HEK293 (cell line): ENCODE measurements around the gene PRKAG2.

ENCODE experiments used
- FEZF1 ChIP-seq: fragments of 450-650 bp; formaldehyde crosslinking; IDR thresholded peaks from 2 replicates; pipeline ENCODE4 v1.5.1; 2016; ENCODE audit warnings: missing biosample characterization, missing genetic modification characterization
- SCRT2 ChIP-seq: fragments of 450-650 bp; formaldehyde crosslinking; IDR thresholded peaks from 2 replicates; pipeline ENCODE4 v1.5.1; 2016; ENCODE audit warnings: missing biosample characterization, missing genetic modification characterization
- TRIM28 ChIP-seq: IDR thresholded peaks from 2 replicates; pipeline ENCODE4 v1.6.1; 2011; ENCODE audit warnings: low read length, control low read depth, borderline replicate concordance
- ZIC2 ChIP-seq: fragments of 450-650 bp; formaldehyde crosslinking; IDR thresholded peaks from 2 replicates; pipeline ENCODE4 v1.5.1; 2016; ENCODE audit warnings: missing biosample characterization, missing genetic modification characterization
- ZNF214 ChIP-seq: fragments of 450-650 bp; formaldehyde crosslinking; IDR thresholded peaks from 2 replicates; pipeline ENCODE4 v1.5.1; 2017; ENCODE audit warnings: missing biosample characterization, mild to moderate bottlenecking, missing genetic modification characterization, borderline replicate concordance
- ZNF423 ChIP-seq: fragments of 450-650 bp; formaldehyde crosslinking; IDR thresholded peaks from 2 replicates; pipeline ENCODE4 v1.5.1; 2016; ENCODE audit warnings: missing biosample characterization, missing genetic modification characterization
- ZNF501 ChIP-seq: fragments of 450-650 bp; formaldehyde crosslinking; IDR thresholded peaks from 2 replicates; pipeline ENCODE4 v1.5.1; 2016; ENCODE audit warnings: missing biosample characterization, missing genetic modification characterization
- ZNF549 ChIP-seq: fragments of 450-650 bp; IDR thresholded peaks from 2 replicates; pipeline ENCODE4 v1.5.1; 2018; ENCODE audit warnings: missing biosample characterization, missing genetic modification characterization, mild to moderate bottlenecking, inconsistent platforms, moderate library complexity
- ZNF76 ChIP-seq: fragments of 450-650 bp; formaldehyde crosslinking; IDR thresholded peaks from 2 replicates; pipeline ENCODE4; 2016; ENCODE audit warnings: low read depth, missing biosample characterization, missing genetic modification characterization, borderline replicate concordance
- TF ChIP-seq, protein P1 (sequence below): sonication (generic); formaldehyde crosslinking; IDR thresholded peaks from 2 replicates; pipeline ENCODE4 v1.8.1; 2022; ENCODE audit warnings: mild to moderate bottlenecking, moderate library complexity, missing genetic modification reagents
- TF ChIP-seq, protein P2 (sequence below): fragments of 450-650 bp; formaldehyde crosslinking; IDR thresholded peaks from 2 replicates; pipeline ENCODE4 v1.5.1; 2016; ENCODE audit warnings: missing biosample characterization, missing genetic modification characterization
- TF ChIP-seq, protein P3 (sequence below): fragments of 450-650 bp; formaldehyde crosslinking; IDR thresholded peaks from 2 replicates; pipeline ENCODE4 v1.5.1; 2016; ENCODE audit warnings: missing biosample characterization, missing genetic modification characterization
- TF ChIP-seq, protein P4 (sequence below): fragments of 450-650 bp; formaldehyde crosslinking; IDR thresholded peaks from 2 replicates; pipeline ENCODE4 v1.5.1; 2016; ENCODE audit warnings: missing biosample characterization, missing genetic modification characterization
- TF ChIP-seq, protein P5 (sequence below): fragments of 450-650 bp; formaldehyde crosslinking; IDR thresholded peaks from 2 replicates; pipeline ENCODE4 v1.5.1; 2016; ENCODE audit warnings: missing biosample characterization, missing genetic modification characterization
- TF ChIP-seq, protein P6 (sequence below): fragments of 450-650 bp; formaldehyde crosslinking; IDR thresholded peaks from 2 replicates; pipeline ENCODE4 v1.5.1; 2016; ENCODE audit warnings: missing biosample characterization, missing genetic modification characterization
- TF ChIP-seq, protein P7 (sequence below): fragments of 450-650 bp; IDR thresholded peaks from 2 replicates; pipeline ENCODE4 v1.5.1; 2018; ENCODE audit warnings: missing biosample characterization, mild to moderate bottlenecking, missing genetic modification characterization
- TF ChIP-seq, protein P8 (sequence below): fragments of 450-650 bp; formaldehyde crosslinking; IDR thresholded peaks from 2 replicates; pipeline ENCODE4; 2016; ENCODE audit warnings: missing biosample characterization, missing genetic modification characterization
- TF ChIP-seq, protein P9 (sequence below): fragments of 450-650 bp; formaldehyde crosslinking; IDR thresholded peaks from 2 replicates; pipeline ENCODE4 v1.5.1; 2016; ENCODE audit warnings: missing biosample characterization, missing genetic modification characterization
- TF ChIP-seq, protein P10 (sequence below): IDR thresholded peaks from 2 replicates; pipeline ENCODE4 v1.6.1; 2011; ENCODE audit warnings: mild to moderate bottlenecking, low read depth, low read length, borderline replicate concordance

Gene PRKAG2

DNA sequence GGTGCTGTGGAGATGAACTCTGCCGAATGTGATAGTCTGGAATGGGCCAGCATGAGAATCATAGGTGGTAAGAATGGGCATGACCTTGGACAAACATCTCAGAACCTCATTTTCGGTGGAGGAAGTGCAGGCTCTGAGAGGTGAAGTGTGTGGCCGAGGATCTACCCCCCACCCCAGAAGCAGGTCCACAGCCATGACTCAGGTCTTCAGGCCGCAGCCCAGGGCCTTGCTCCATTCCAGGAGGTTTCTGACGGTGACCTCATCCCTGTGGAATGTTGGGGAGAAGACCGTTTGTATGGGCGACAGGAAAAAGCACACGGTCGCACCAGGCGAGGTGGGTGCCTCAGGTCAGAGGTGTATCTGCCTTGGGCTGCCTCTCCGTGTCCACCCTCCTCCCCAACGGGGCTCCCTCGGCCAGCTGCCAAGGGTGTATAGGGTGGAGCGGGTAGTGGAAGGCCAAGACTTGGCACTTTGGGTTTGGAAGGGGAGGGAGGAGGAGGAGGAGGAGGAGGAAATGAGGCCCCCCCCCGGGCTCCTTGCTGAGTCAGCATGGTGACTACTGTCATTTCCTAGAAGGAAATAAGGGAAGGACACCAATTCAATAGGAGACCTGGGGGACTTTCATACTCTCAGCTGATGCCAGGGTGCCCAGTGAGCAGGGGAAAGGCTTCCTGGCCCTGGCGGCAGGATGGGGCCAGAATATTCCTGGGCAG is 189.2 kb downstream of the PRKAG2 start (continued):
- TF ChIP-seq, protein P1, sequence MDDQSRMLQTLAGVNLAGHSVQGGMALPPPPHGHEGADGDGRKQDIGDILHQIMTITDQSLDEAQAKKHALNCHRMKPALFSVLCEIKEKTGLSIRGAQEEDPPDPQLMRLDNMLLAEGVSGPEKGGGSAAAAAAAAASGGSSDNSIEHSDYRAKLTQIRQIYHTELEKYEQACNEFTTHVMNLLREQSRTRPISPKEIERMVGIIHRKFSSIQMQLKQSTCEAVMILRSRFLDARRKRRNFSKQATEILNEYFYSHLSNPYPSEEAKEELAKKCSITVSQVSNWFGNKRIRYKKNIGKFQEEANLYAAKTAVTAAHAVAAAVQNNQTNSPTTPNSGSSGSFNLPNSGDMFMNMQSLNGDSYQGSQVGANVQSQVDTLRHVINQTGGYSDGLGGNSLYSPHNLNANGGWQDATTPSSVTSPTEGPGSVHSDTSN (CRISPR knock-in tag) = no peak
- TF ChIP-seq, protein P2, sequence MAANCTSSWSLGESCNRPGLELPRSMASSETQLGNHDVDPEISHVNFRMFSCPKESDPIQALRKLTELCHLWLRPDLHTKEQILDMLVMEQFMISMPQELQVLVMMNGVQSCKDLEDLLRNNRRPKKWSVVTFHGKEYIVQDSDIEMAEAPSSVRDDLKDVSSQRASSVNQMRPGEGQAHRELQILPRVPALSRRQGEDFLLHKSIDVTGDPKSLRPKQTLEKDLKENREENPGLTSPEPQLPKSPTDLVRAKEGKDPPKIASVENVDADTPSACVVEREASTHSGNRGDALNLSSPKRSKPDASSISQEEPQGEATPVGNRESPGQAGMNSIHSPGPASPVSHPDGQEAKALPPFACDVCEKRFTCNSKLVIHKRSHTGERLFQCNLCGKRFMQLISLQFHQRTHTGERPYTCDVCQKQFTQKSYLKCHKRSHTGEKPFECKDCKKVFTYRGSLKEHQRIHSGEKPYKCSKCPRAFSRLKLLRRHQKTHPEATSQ (tag by site-specific recombination) = no peak
- TF ChIP-seq ZNF423 (tag by site-specific recombination) (no peak), ZNF549 (tag by site-specific recombination) (no peak), ZNF501 (no peak), SCRT2 (tag by site-specific recombination) (peak; percentile 81), ZNF76 (tag by site-specific recombination) (no peak), ZNF214 (tag by site-specific recombination) (no peak), FEZF1 (tag by site-specific recombination) (no peak), ZIC2 (no peak; the same call in 1 of the 2 replicates), TRIM28 (no peak)
- TF ChIP-seq, protein P3, sequence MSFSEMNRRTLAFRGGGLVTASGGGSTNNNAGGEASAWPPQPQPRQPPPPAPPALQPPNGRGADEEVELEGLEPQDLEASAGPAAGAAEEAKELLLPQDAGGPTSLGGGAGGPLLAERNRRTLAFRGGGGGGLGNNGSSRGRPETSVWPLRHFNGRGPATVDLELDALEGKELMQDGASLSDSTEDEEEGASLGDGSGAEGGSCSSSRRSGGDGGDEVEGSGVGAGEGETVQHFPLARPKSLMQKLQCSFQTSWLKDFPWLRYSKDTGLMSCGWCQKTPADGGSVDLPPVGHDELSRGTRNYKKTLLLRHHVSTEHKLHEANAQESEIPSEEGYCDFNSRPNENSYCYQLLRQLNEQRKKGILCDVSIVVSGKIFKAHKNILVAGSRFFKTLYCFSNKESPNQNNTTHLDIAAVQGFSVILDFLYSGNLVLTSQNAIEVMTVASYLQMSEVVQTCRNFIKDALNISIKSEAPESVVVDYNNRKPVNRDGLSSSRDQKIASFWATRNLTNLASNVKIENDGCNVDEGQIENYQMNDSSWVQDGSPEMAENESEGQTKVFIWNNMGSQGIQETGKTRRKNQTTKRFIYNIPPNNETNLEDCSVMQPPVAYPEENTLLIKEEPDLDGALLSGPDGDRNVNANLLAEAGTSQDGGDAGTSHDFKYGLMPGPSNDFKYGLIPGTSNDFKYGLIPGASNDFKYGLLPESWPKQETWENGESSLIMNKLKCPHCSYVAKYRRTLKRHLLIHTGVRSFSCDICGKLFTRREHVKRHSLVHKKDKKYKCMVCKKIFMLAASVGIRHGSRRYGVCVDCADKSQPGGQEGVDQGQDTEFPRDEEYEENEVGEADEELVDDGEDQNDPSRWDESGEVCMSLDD (tag by site-specific recombination) = no peak
- TF ChIP-seq, protein P4, sequence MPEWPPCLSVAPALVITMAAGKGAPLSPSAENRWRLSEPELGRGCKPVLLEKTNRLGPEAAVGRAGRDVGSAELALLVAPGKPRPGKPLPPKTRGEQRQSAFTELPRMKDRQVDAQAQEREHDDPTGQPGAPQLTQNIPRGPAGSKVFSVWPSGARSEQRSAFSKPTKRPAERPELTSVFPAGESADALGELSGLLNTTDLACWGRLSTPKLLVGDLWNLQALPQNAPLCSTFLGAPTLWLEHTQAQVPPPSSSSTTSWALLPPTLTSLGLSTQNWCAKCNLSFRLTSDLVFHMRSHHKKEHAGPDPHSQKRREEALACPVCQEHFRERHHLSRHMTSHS = no peak
- TF ChIP-seq, protein P5, sequence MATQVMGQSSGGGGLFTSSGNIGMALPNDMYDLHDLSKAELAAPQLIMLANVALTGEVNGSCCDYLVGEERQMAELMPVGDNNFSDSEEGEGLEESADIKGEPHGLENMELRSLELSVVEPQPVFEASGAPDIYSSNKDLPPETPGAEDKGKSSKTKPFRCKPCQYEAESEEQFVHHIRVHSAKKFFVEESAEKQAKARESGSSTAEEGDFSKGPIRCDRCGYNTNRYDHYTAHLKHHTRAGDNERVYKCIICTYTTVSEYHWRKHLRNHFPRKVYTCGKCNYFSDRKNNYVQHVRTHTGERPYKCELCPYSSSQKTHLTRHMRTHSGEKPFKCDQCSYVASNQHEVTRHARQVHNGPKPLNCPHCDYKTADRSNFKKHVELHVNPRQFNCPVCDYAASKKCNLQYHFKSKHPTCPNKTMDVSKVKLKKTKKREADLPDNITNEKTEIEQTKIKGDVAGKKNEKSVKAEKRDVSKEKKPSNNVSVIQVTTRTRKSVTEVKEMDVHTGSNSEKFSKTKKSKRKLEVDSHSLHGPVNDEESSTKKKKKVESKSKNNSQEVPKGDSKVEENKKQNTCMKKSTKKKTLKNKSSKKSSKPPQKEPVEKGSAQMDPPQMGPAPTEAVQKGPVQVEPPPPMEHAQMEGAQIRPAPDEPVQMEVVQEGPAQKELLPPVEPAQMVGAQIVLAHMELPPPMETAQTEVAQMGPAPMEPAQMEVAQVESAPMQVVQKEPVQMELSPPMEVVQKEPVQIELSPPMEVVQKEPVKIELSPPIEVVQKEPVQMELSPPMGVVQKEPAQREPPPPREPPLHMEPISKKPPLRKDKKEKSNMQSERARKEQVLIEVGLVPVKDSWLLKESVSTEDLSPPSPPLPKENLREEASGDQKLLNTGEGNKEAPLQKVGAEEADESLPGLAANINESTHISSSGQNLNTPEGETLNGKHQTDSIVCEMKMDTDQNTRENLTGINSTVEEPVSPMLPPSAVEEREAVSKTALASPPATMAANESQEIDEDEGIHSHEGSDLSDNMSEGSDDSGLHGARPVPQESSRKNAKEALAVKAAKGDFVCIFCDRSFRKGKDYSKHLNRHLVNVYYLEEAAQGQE (tag by site-specific recombination) = no peak
- TF ChIP-seq, protein P6, sequence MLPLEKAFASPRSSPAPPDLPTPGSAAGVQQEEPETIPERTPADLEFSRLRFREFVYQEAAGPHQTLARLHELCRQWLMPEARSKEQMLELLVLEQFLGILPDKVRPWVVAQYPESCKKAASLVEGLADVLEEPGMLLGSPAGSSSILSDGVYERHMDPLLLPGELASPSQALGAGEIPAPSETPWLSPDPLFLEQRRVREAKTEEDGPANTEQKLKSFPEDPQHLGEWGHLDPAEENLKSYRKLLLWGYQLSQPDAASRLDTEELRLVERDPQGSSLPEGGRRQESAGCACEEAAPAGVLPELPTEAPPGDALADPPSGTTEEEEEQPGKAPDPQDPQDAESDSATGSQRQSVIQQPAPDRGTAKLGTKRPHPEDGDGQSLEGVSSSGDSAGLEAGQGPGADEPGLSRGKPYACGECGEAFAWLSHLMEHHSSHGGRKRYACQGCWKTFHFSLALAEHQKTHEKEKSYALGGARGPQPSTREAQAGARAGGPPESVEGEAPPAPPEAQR (tag by site-specific recombination) = no peak
- TF ChIP-seq, protein P7, sequence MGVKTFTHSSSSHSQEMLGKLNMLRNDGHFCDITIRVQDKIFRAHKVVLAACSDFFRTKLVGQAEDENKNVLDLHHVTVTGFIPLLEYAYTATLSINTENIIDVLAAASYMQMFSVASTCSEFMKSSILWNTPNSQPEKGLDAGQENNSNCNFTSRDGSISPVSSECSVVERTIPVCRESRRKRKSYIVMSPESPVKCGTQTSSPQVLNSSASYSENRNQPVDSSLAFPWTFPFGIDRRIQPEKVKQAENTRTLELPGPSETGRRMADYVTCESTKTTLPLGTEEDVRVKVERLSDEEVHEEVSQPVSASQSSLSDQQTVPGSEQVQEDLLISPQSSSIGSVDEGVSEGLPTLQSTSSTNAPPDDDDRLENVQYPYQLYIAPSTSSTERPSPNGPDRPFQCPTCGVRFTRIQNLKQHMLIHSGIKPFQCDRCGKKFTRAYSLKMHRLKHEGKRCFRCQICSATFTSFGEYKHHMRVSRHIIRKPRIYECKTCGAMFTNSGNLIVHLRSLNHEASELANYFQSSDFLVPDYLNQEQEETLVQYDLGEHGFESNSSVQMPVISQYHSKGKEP (tag by site-specific recombination) = no peak
- TF ChIP-seq, protein P8, sequence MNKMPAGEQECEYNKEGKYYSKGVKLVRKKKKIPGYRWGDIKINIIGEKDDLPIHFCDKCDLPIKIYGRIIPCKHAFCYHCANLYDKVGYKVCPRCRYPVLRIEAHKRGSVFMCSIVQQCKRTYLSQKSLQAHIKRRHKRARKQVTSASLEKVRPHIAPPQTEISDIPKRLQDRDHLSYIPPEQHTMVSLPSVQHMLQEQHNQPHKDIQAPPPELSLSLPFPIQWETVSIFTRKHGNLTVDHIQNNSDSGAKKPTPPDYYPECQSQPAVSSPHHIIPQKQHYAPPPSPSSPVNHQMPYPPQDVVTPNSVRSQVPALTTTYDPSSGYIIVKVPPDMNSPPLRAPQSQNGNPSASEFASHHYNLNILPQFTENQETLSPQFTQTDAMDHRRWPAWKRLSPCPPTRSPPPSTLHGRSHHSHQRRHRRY = no peak
- TF ChIP-seq, protein P9, sequence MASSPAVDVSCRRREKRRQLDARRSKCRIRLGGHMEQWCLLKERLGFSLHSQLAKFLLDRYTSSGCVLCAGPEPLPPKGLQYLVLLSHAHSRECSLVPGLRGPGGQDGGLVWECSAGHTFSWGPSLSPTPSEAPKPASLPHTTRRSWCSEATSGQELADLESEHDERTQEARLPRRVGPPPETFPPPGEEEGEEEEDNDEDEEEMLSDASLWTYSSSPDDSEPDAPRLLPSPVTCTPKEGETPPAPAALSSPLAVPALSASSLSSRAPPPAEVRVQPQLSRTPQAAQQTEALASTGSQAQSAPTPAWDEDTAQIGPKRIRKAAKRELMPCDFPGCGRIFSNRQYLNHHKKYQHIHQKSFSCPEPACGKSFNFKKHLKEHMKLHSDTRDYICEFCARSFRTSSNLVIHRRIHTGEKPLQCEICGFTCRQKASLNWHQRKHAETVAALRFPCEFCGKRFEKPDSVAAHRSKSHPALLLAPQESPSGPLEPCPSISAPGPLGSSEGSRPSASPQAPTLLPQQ (tag by site-specific recombination) = no peak
- TF ChIP-seq, protein P10, sequence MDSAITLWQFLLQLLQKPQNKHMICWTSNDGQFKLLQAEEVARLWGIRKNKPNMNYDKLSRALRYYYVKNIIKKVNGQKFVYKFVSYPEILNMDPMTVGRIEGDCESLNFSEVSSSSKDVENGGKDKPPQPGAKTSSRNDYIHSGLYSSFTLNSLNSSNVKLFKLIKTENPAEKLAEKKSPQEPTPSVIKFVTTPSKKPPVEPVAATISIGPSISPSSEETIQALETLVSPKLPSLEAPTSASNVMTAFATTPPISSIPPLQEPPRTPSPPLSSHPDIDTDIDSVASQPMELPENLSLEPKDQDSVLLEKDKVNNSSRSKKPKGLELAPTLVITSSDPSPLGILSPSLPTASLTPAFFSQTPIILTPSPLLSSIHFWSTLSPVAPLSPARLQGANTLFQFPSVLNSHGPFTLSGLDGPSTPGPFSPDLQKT = no peak
